Islet of Langerhans (tissue), 1 donor: ENCODE measurements around the gene FTH1.
"Not testable (repeated sequence)": the region's sequence is repeated elsewhere in the genome, so short reads cannot be mapped to it uniquely, and the experiment has no call there.

Experiments used
- FAIRE-seq: peaks from one replicate; lab custom pipeline; 2011; peaks lifted over from hg19 to GRCh38; lab: Jason Lieb, UNC

The FTH1 gene

GRCh38 chr11:61978703-61979661, 11.5 kb upstream of the FTH1 start:
- no peak for FAIRE-seq

GRCh38 chr11:61976813-61977475, 9.5 kb upstream of the FTH1 start:
- no peak for FAIRE-seq

- FAIRE-seq, result no peak
Observed at GRCh38 chr11:61976420-61976800, 9.0 kb upstream of the FTH1 start.

- FAIRE-seq, result no peak
Observed at GRCh38 chr11:61975638-61976419, 8.4 kb upstream of the FTH1 start.

GRCh38 chr11:61974766-61975631, 7.6 kb upstream of the FTH1 start:
- FAIRE-seq, result no peak

GRCh38 chr11:61973476-61974162, 6.2 kb upstream of the FTH1 start:
- FAIRE-seq, result no peak

- no peak for FAIRE-seq
Observed at GRCh38 chr11:61972672-61973475, 5.4 kb upstream of the FTH1 start.

- no peak for FAIRE-seq
Observed at GRCh38 chr11:61972112-61972671, 4.8 kb upstream of the FTH1 start.

- no peak for FAIRE-seq
Observed at GRCh38 chr11:61971248-61972111, 4.0 kb upstream of the FTH1 start.

GRCh38 chr11:61969838-61970662, 2.6 kb upstream of the FTH1 start:
- FAIRE-seq, result no peak

GRCh38 chr11:61969391-61969758, 1.9 kb upstream of the FTH1 start:
- no peak for FAIRE-seq

GRCh38 chr11:61968758-61969390, 1.4 kb upstream of the FTH1 start:
- no peak for FAIRE-seq

- no peak for FAIRE-seq
Observed at GRCh38 chr11:61967924-61968757, 707 bp upstream of the FTH1 start.

GRCh38 chr11:61966734-61967115, 709 bp downstream of the FTH1 start:
- FAIRE-seq, result no peak

- FAIRE-seq, result not testable (repeated sequence)
Observed at GRCh38 chr11:61964666-61965271, 2.7 kb downstream of the FTH1 start.

GRCh38 chr11:61964058-61964665, 3.3 kb downstream of the FTH1 start:
- no peak for FAIRE-seq
